GM19438 (cell line): Measurements from ENCODE around the gene PAGR1.
"Not testable (repeated sequence)": the region's sequence is repeated elsewhere in the genome, so short reads cannot be mapped to it uniquely, and the experiment has no call there.

ENCODE experiments used
- ATAC-seq: cut with Tn5 transposase; IDR thresholded peaks from one replicate; pipeline ENCODE4 v1.9.1; 2021; ENCODE audit warnings: low read depth; ENCODE audit not compliant: unreplicated experiment

PAGR1 gene

GRCh38 chr16:29791845-29792807 lies 23.8 kb upstream of the PAGR1 start:
- no peak for ATAC-seq

- not testable (repeated sequence) for ATAC-seq
Observed at GRCh38 chr16:29793153-29793552, 22.8 kb upstream of the PAGR1 start.

GRCh38 chr16:29794231-29794710 lies 21.7 kb upstream of the PAGR1 start:
- ATAC-seq = no peak

GRCh38 chr16:29802416-29802935 lies 13.5 kb upstream of the PAGR1 start:
- ATAC-seq = no peak

GRCh38 chr16:29804020-29804419 lies 11.9 kb upstream of the PAGR1 start:
- ATAC-seq = no peak

- no peak for ATAC-seq
Observed at GRCh38 chr16:29804455-29805231, 11.3 kb upstream of the PAGR1 start.

- peak; percentile 47 for ATAC-seq
Observed at GRCh38 chr16:29805232-29806098, 10.5 kb upstream of the PAGR1 start.

- ATAC-seq = no peak
Observed at GRCh38 chr16:29806099-29806579, 9.8 kb upstream of the PAGR1 start, which contains the start of gene MAZ. Gene MAZ, plus strand, starts transcription at chr16:29806529. Its CDS starts 173 bp downstream, at chr16:29806702.

- ATAC-seq = no peak
Observed at GRCh38 chr16:29806641-29807425, 9.1 kb upstream of the PAGR1 start.

GRCh38 chr16:29807426-29808218 lies 8.3 kb upstream of the PAGR1 start:
- ATAC-seq = no peak

- no peak for ATAC-seq
Observed at GRCh38 chr16:29808219-29808900, 7.6 kb upstream of the PAGR1 start.

- ATAC-seq = no peak
Observed at GRCh38 chr16:29809031-29809747, 6.8 kb upstream of the PAGR1 start.

- no peak for ATAC-seq
Observed at GRCh38 chr16:29809850-29810698, 5.9 kb upstream of the PAGR1 start.

- ATAC-seq = no peak
Observed at GRCh38 chr16:29810699-29811169, 5.2 kb upstream of the PAGR1 start.

GRCh38 chr16:29811170-29811895 lies 4.6 kb upstream of the PAGR1 start:
- no peak for ATAC-seq
